A549 (cell line): ENCODE measurements around the gene VSIG10.

Experiments used
- BHLHE40 ChIP-seq: IDR thresholded peaks from 2 replicates; pipeline ENCODE4 v1.6.1; 2012; ENCODE audit warnings: low read depth, low read length, inconsistent platforms
- CTCF ChIP-seq: fragments of >200 bp; sonication (Bioruptor Twin); formaldehyde crosslinking; IDR thresholded peaks from 3 replicates; pipeline ENCODE4 v1.5.1; 2016
- HOXA7 ChIP-seq: fragments of 250-450 bp; sonication (Bioruptor Pico); IDR thresholded peaks from 2 replicates; pipeline ENCODE4 v1.5.0; 2020; ENCODE audit warnings: mild to moderate bottlenecking, moderate library complexity
- KDM1A ChIP-seq: fragments of 200-600 bp; sonication (generic); IDR thresholded peaks from 2 replicates; pipeline ENCODE4 v1.6.1; 2016; ENCODE audit warnings: low read depth, mild to moderate bottlenecking
- MAX ChIP-seq: IDR thresholded peaks from 2 replicates; pipeline ENCODE4 v1.6.1; 2012
- MAZ ChIP-seq: fragments of 150-350 bp; IDR thresholded peaks from 2 replicates; pipeline ENCODE4 v1.6.1; 2014; ENCODE audit warnings: antibody characterized with exemption, low read depth, low read length, borderline replicate concordance
- MYC ChIP-seq: IDR thresholded peaks from 2 replicates; pipeline ENCODE4 v1.6.1; 2012; ENCODE audit warnings: mild to moderate bottlenecking, inconsistent platforms, low read length, improper control_type of control experiment, borderline replicate concordance
- NR3C1 ChIP-seq: fragments of >200 bp; sonication (Bioruptor Twin); formaldehyde crosslinking; IDR thresholded peaks from 3 replicates; pipeline ENCODE4 v1.6.1; 2017
- POLR2A ChIP-seq: IDR thresholded peaks from 2 replicates; pipeline ENCODE4 v1.6.1; 2012; ENCODE audit warnings: mild to moderate bottlenecking, low read length
- RAD21 ChIP-seq, 2 experiments: fragments of >200 bp in 1 of 2; sonication (Bioruptor Twin) in 1 of 2; formaldehyde crosslinking in 1 of 2; IDR thresholded peaks in 1 of 2; conservative IDR thresholded peaks in 1 of 2; 2 replicates in 1 of 2; 3 replicates in 1 of 2; pipeline ENCODE4 v1.6.1; 2012 to 2018; ENCODE audit warnings: inconsistent platforms in 1 of 2
- REST ChIP-seq: fragments of 200-600 bp; sonication (generic); IDR thresholded peaks from 2 replicates; pipeline ENCODE4 v1.6.1; 2016; ENCODE audit warnings: antibody characterized with exemption, mild to moderate bottlenecking, moderate library complexity
- USF2 ChIP-seq: fragments of 450-650 bp; IDR thresholded peaks from 2 replicates; pipeline ENCODE4 v1.6.1; 2014; ENCODE audit warnings: antibody characterized with exemption

- TF ChIP-seq REST (no peak), KDM1A (no peak), POLR2A (no peak), MYC (no peak), CTCF (no peak), MAX (no peak), HOXA7 (no peak), BHLHE40 (no peak), MAZ (no peak), USF2 (no peak), NR3C1 (no peak), RAD21 (conservative IDR thresholded peaks at IDR 0.05 in 1 of 2, IDR thresholded peaks at IDR 0.05 in 1 of 2) (no peak)
These were observed 57.4 kb downstream of the VSIG10 start for GRCh38 chr12:118046430-118046829.
